AML-193 (cell line): ENCODE results near the gene AGAP1.
A peak's percentile ranks its signal among the peaks of the same experiment; 100 is the strongest.

Experiments used
- DNase-seq, 2 experiments: peaks; one replicate each; lab custom pipeline; 2025; lab: John Stamatoyannopoulos, UW

The AGAP1 gene

DNA sequence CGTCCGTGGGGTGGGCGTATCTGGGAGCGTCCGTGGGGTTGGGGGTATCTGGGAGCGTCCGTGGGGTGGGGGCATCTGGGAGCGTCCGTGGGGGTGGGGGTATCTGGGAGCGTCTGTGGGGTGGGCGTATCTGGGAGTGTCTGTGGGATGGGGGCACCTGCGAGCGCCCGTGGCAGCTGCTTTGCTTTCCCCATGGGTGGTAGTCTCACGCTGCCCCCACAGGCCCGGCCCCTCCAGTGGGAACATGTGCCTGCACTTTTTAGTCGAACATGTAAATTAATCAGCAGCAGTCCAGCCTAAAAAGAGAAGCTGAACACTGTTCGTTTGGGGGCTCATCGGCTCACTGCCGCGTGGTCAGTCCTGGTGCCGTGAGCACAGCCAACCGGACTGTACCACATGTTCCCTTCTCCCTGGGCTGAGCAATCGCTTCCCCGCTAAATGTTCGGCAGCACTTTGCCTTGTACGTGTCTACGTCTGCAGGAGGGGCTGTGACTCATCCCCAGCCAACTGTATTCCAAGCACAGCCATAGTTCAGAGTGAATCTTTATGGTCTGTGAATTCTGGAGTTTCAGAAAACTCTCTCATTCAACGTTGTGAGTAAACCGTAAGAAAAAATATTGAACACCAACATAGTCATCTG lies 271.5 kb downstream of the AGAP1 start:
- no peak for DNase-seq

DNA sequence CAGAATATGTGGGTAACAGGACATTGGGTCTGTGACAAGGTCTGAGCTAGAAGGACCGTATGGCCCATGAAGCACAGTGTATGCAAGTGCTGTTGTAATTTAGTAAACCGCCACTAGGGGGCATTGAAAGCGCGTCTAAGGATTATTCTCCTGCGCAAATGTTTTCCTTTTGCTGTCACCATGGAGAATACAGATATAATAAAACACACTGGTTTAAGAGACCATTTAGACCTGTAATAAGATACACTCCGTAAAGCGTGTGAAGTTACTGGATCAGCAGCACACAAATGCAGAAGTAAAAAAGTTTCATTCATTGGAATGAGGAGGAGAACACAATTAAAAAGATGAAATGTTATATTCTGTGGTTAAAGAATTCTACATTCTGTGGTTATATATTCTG lies 272.4 kb downstream of the AGAP1 start:
- peak; percentile 34 to 36 for DNase-seq

- no peak for DNase-seq
Observed at GRCh38 chr2:235768606-235769005, 274.8 kb downstream of the AGAP1 start.

DNA sequence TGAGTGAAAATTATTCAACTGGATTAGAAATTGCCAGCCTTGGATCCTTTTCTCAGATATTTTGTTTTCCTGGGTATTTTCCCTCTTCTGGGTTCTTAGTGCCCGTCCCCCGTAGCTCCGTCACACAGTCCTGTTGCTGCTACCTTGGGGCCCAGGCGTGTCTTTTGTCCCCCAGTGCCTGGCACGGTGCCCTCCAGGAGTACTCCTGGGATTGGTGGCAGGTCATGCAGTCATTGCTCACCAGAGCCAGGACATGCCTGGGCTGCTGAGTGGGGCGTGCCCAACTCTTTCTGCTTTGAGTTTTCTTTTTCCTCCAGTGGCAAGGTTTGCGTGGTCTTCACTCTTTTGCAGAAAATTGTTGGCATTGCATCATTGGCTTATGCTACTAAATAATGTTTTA lies 275.2 kb downstream of the AGAP1 start:
- no peak for DNase-seq

- no peak for DNase-seq
Observed at GRCh38 chr2:235770909-235771820, 277.3 kb downstream of the AGAP1 start.

DNA sequence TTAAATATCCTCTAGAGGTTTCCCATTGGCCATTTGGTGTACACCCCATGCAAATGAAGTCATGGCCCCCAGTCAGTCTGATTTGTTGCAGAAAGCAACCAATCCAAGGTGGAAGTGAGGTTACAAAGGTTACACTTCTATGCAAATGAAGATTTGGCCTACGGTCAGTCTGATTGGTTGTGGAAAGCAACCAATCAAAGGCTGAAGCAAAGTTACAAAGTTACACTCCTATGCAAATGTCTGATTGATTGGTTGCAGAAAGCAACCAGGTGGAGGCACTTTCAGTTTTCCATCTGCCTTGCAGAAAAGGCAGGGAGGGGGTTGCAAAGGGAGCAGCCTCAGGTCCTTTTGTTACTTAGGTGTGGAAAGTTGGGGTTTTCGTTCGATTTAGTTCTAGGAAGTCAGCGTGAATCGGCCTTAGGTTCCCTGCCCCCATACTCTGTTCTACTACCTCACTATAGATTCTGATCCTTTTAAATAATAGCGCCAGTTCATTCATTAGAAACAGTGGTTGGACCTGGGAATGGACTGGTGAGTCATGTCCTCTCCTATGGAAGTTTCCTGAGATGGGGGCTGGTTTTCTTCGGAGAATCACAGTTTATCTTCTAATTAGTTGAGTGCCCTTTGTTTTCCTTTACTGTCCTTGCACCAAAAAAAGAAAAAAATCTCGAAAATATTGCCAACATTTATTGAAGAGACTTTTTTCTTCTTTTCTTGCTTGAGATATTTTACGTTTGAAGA lies 279.5 kb downstream of the AGAP1 start:
- no peak for DNase-seq

DNA sequence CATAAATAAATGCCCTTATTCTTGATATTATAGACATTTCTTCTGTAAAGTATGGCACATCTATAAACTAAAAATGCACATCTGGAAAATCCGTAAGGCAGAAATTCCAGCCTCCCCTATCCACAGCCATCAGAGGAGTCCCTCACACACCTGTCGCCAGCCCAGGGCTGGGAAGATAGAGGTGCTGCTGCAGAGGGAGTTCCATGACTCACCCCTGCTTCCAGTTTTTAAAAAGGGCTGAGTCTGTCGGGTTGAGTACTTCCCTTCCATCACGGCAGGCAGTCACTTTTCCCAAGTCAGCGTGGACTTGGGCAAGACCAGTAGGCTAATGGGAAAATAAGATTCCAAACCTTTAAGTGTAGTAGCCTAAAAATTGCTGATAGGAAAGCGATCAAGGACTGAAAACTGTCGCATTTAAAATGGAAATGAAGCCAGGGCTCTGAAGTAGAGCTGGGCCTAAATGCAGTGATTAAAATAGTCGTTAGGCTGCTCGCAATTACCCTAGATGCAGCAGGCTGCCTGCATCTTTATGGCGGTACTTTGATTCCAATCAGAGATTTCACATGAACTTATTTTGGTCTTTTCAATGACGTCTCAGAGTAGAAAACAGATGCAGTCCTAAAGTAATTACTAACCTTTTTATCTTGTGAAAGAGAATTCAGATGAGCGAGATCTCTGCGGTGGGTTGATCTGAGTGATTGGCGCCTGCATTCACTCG lies 280.5 kb downstream of the AGAP1 start:
- DNase-seq, result no peak

DNA sequence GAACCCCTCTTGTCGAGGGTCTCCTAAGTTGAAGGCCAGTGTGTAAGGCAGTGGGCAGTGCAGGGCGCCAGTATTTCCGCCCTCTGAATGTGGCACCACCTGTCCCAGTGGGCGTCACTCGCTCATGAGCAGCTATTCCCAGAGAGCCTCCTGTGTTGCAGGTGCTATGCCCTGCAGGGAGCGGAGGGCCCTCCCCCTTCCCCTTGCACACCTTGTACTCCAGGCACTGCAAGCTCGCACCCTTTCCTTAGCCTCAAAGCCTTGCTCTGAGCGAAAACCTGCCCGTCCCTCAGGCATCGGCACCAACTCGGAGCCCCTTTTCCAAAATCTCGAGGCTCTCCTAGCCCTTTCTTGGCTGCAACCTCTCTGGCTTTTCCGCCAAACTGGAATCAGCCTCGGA lies 282.7 kb downstream of the AGAP1 start:
- no peak for DNase-seq

- peak in 1 of 2 experiments; percentile 4 for DNase-seq
Observed at GRCh38 chr2:235779444-235779896, 285.6 kb downstream of the AGAP1 start.

DNA sequence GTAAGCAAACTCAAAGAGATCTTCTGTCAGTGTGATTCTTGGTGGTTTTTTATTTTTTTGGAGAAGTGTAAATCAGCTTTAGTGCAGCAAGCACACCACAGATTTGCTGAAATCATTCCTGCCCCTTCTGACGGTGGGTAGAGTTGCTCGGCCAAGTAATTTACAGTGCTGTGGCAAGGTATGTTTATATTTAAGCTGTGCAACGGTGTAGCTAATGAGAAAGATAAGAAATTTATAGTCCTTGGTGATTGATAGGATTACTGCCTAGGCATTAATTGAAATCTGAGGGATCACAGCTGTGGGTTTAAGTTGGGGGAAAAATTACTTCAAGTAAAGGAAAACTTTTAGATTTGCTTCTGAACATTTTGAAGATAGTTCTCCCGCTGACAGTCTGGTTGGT lies 286.6 kb downstream of the AGAP1 start:
- no peak for DNase-seq

GRCh38 chr2:235781775-235782174 lies 287.9 kb downstream of the AGAP1 start:
- DNase-seq, result no peak

DNA sequence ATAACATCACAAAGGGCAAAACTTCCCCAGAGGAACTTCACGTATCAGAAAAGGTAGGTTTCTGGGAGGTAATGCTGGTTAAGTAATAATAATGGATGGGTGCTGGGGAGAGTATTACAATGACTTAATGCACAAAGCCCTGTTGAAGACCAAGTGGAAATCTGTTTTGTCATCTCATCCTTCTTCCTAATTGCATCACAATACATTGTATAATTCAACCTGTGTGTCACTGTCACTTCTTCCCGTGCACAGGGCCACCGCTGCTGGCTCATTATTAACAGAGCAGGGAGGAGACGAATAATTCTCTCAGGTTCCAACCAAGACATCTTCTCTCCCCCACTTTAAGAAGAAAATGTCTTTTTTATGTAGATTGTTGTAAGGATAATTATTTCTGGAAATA lies 290.9 kb downstream of the AGAP1 start:
- DNase-seq, result no peak

DNA sequence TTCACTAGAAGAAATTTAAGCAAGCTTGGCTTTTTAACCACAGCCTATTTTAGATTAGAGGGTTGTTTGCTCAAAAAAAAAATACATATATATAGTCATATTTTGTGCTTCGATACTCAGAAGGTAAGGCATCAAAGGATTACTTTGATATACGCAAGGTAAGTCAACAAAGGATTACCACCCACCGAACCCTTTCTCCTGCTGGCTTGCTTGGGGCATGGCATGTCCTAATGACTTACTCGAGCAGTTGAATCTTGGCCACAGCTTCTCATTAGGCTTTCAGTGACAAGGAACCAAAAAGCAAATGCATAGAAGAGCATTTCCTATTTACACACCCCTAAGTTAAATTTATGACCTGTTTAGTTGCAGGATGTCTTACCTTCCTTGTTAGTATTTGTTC lies 295.7 kb downstream of the AGAP1 start:
- no peak for DNase-seq

GRCh38 chr2:235793163-235793752 lies 299.4 kb downstream of the AGAP1 start:
- DNase-seq, result no peak

GRCh38 chr2:235799281-235799680 lies 305.4 kb downstream of the AGAP1 start:
- no peak for DNase-seq

DNA sequence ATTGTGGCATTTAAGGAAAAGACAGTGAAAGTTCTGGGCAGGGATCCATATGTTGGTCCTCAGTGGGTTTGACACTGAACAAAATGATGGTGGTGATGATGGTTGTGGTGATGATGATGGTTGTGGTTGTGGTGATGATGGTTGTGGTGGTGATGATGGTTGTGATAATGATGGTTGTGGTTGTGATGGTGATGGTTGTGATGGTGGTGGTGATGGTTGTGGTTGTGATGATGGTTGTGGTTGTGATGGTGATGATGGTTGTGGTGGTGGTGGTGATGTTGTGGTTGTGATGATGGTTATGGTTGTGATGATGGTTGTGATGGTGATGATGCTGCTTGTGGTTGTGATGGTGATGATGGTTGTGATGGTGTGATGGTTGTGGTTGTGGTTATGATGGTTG lies 308.7 kb downstream of the AGAP1 start:
- no peak for DNase-seq

GRCh38 chr2:235803028-235803427 lies 309.2 kb downstream of the AGAP1 start:
- no peak for DNase-seq

GRCh38 chr2:235804676-235805075 lies 310.8 kb downstream of the AGAP1 start:
- DNase-seq, result no peak

DNA sequence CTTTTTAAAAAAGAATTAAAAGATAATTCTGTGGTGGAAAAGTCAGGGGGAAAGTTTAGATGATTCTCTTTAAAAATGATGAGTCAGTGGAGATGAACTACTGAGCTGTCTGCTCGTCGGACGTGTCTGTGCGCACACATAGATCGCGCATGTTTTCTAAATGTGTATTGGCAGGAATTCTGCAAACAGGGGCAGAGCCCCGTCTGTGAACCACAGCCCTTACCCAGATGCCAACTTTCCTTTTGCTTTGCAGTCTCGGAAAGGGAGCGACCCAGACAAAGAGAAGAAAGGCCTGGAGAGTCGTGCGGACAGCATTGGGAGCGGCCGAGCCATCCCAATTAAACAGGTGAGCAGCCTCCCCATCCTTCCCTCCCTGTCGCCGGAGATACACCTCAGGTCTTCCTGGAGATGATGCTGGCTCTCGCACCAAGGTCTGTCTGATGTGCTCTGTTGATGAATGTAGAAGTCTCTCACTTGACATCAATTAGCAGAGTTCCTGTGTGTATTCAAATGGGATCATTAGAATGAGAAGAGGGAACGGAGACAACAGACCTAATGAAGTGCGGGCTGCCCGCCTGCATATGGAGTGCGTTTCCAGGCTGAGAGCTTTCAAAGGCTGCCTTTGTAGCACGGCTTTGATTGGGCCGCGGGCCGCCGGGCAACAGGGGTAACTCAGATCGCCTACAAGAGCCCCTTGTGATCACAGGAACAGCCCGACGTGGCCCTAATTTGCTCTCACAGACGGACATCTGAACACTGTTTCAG lies 313.3 kb downstream of the AGAP1 start:
- no peak for DNase-seq

GRCh38 chr2:235808366-235808765 lies 314.5 kb downstream of the AGAP1 start:
- DNase-seq, result no peak

GRCh38 chr2:235810252-235810651 lies 316.4 kb downstream of the AGAP1 start:
- no peak for DNase-seq
